Neural cell (in vitro differentiated cells): ENCODE data around the gene AGAP3. TPM values are rescaled to one million over a fixed set of nuclear protein-coding genes. Genes with fewer than 3 reads are reported as not detected.

Experiments used
- H2AFZ ChIP-seq: fragments of 200-600, 300-800 bp; sonication (generic), shearing (Covaris generic); 2 replicates; pipeline ENCODE4 v1.6.0; 2014; ENCODE audit warnings: low read depth, mild to moderate bottlenecking, antibody characterized with exemption, low read length, moderate library complexity
- H3F3A ChIP-seq: fragments of 200-600 bp; shearing (Covaris generic); 2 replicates; pipeline ENCODE4 v1.6.1; 2016; ENCODE audit warnings: mild to moderate bottlenecking, moderate library complexity, mixed read lengths, antibody characterized with exemption, low read length; ENCODE audit not compliant: insufficient read depth, poor library complexity, severe bottlenecking
- H3K27ac ChIP-seq: fragments of 200-600, 300-800 bp; sonication (generic), shearing (Covaris generic); 2 replicates; pipeline ENCODE4 v1.5.1; 2014; ENCODE audit warnings: mild to moderate bottlenecking, low read length, moderate library complexity
- H3K27me3 ChIP-seq: fragments of 300-800, 200-600 bp; sonication (generic), shearing (Covaris generic); 2 replicates; pipeline ENCODE4 v1.6.0; 2014; ENCODE audit warnings: mild to moderate bottlenecking, low read depth, low read length, moderate library complexity; ENCODE audit not compliant: insufficient read depth
- H3K36me3 ChIP-seq: fragments of 300-800, 200-600 bp; sonication (generic), shearing (Covaris generic); 2 replicates; pipeline ENCODE4 v1.5.1; 2014; ENCODE audit warnings: mild to moderate bottlenecking, antibody characterized with exemption, low read length, moderate library complexity; ENCODE audit not compliant: insufficient read depth
- H3K4me2 ChIP-seq: fragments of 300-800, 200-600 bp; sonication (generic), shearing (Covaris generic); 2 replicates; pipeline ENCODE4 v1.6.0; 2014; ENCODE audit warnings: mild to moderate bottlenecking, low read length
- H3K4me3 ChIP-seq: fragments of 300-800, 200-600 bp; sonication (generic), shearing (Covaris generic); 2 replicates; pipeline ENCODE4 v1.5.1; 2014; ENCODE audit warnings: mild to moderate bottlenecking, low read length, moderate library complexity
- H3K79me2 ChIP-seq: fragments of 200-600 bp; shearing (Covaris generic); replicated peaks from 2 replicates; pipeline ENCODE4 v1.6.0; 2014; ENCODE audit warnings: mild to moderate bottlenecking, low read length, moderate library complexity; ENCODE audit not compliant: insufficient read depth
- H3K9ac ChIP-seq: fragments of 300-800, 200-600 bp; sonication (generic), shearing (Covaris generic); 2 replicates; pipeline ENCODE4 v1.6.1; 2016; ENCODE audit warnings: mild to moderate bottlenecking, low read length, mixed read lengths
- H3K9me2 ChIP-seq: fragments of 200-600 bp; shearing (Covaris generic); 2 replicates; pipeline ENCODE4 v1.6.1; 2016; ENCODE audit warnings: mild to moderate bottlenecking, low read length, mixed read lengths; ENCODE audit not compliant: insufficient read depth
- H3K9me3 ChIP-seq: fragments of 200-600, 300-800 bp; sonication (generic), shearing (Covaris generic); 2 replicates; pipeline ENCODE4 v1.6.1; 2016; ENCODE audit warnings: mild to moderate bottlenecking, mixed run types, low read length, moderate library complexity, mixed read lengths
- H4K20me1 ChIP-seq: fragments of 200-600 bp; shearing (Covaris generic); 2 replicates; pipeline ENCODE4 v1.6.1; 2016; ENCODE audit warnings: mild to moderate bottlenecking, mixed run types; ENCODE audit not compliant: insufficient read depth
- EP300 ChIP-seq: fragments of 450-650 bp; conservative IDR thresholded peaks from 2 replicates; pipeline ENCODE4 v1.6.1; 2014; ENCODE audit warnings: antibody characterized with exemption, mild to moderate bottlenecking, moderate library complexity; ENCODE audit not compliant: poor library complexity, severe bottlenecking
- EZH2 ChIP-seq: fragments of 200-600, 300-800 bp; shearing (Covaris generic), sonication (generic); IDR thresholded peaks from 2 replicates; pipeline ENCODE4 v1.6.1; 2014; ENCODE audit warnings: antibody characterized with exemption, low read length, borderline replicate concordance, mild to moderate bottlenecking; ENCODE audit not compliant: insufficient read depth, poor library complexity, severe bottlenecking
- MXI1 ChIP-seq: fragments of 450-650 bp; conservative IDR thresholded peaks from 2 replicates; pipeline ENCODE4 v1.6.1; 2014; ENCODE audit warnings: antibody characterized with exemption, mild to moderate bottlenecking; ENCODE audit not compliant: poor library complexity, severe bottlenecking
- POLR2AphosphoS5 ChIP-seq: IDR thresholded peaks from 2 replicates; pipeline ENCODE4 v1.6.1; 2012
- RAD21 ChIP-seq: fragments of 450-650 bp; conservative IDR thresholded peaks from 2 replicates; pipeline ENCODE4 v1.6.1; 2014; ENCODE audit warnings: antibody characterized with exemption, mild to moderate bottlenecking, moderate library complexity
- REST ChIP-seq: IDR thresholded peaks from 2 replicates; pipeline ENCODE4 v1.6.1; 2012; ENCODE audit warnings: borderline replicate concordance
- SMC3 ChIP-seq: fragments of 450-650 bp; conservative IDR thresholded peaks from 2 replicates; pipeline ENCODE4 v1.6.1; 2014; ENCODE audit warnings: antibody characterized with exemption, mild to moderate bottlenecking, moderate library complexity; ENCODE audit not compliant: poor library complexity
- TAF1 ChIP-seq: IDR thresholded peaks from 2 replicates; pipeline ENCODE4 v1.6.1; 2012; ENCODE audit warnings: low read depth
- polyA plus RNA-seq: library from polyadenylated mRNA; depleted of rRNA; stranded (reverse); fragments of >200 nt; gene quantifications from 2 replicates; pipeline ENCODE4 v1.2.3, GENCODE V29; 2014
- TF ChIP-seq, protein P1 (sequence below): fragments of 450-650 bp; IDR thresholded peaks from 2 replicates; pipeline ENCODE4 v1.5.1; 2014; ENCODE audit warnings: antibody characterized with exemption, mild to moderate bottlenecking, moderate library complexity; ENCODE audit not compliant: poor library complexity, severe bottlenecking

Gene AGAP3
- polyA plus RNA-seq, 1 donor from 2014 or later: 117 TPM

GRCh38 chr7:151062111-151062398, 24.2 kb upstream of the AGAP3 start:
- H3K27me3 ChIP-seq: peaks cover 7% of the 10 kb centered on the region
- H2AFZ ChIP-seq: no peak overlapping the region
- no peak overlapping the region for H3K9ac ChIP-seq
- no peaks in the 10 kb centered on the region for H3K36me3 ChIP-seq
- no peaks in the 10 kb centered on the region for H3K9me2 ChIP-seq
- H3K4me3 ChIP-seq: no peak overlapping the region
- no peaks in the 10 kb centered on the region for H3K79me2 ChIP-seq
- H3K4me2 ChIP-seq: no peak overlapping the region
- H3K27ac ChIP-seq: no peak overlapping the region
- H4K20me1 ChIP-seq: no peaks in the 10 kb centered on the region
- H3F3A ChIP-seq: peaks cover 6% of the 10 kb centered on the region
- H3K9me3 ChIP-seq: no peaks in the 10 kb centered on the region
- TF ChIP-seq TAF1 (no peak), REST (no peak)

GRCh38 chr7:151062399-151063211, 23.7 kb upstream of the AGAP3 start:
- H3K27ac ChIP-seq: no peak overlapping the region
- H3K4me2 ChIP-seq: no peak overlapping the region
- peaks cover 6% of the 10 kb centered on the region for H3F3A ChIP-seq
- H3K9me2 ChIP-seq: no peaks in the 10 kb centered on the region
- no peak for TF ChIP-seq REST
- peak; percentile 29 for TF ChIP-seq MXI1
- H2AFZ ChIP-seq: no peak overlapping the region
- H3K36me3 ChIP-seq: no peaks in the 10 kb centered on the region
- no peaks in the 10 kb centered on the region for H4K20me1 ChIP-seq
- H3K79me2 ChIP-seq: no peaks in the 10 kb centered on the region
- no peaks in the 10 kb centered on the region for H3K9me3 ChIP-seq
- H3K9ac ChIP-seq: no peak overlapping the region
- no peak overlapping the region for H3K4me3 ChIP-seq
- peaks cover 7% of the 10 kb centered on the region for H3K27me3 ChIP-seq

DNA sequence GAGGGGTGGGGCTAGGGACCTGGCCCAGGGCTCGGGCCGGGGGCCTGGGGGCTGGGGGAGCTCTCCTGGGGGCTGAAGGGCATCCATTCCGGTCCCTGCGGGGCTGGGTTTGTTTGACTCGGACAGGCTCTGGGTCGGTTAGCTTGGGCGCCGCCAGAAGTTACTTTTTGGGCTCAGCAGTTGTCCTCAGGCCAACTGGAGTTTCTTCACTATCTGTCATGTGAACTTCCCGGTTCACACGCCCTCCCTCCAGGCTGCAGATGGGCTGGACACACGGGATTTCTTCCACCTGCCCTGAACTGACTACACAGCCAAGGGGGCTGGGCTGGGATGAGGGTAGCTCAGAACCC, 23.1 kb upstream of the AGAP3 start:
- no peak overlapping the region for H3K4me3 ChIP-seq

More for the DNA sequence above, 23.1 kb upstream of the AGAP3 start:
- Histone ChIP-seq H3K27me3 (peaks cover 7% of the 10 kb centered on the region), H2AFZ (no peak overlapping the region), H3K4me2 (no peak overlapping the region), H3K9ac (no peak overlapping the region), H3F3A (peaks cover 6% of the 10 kb centered on the region), H3K9me2 (no peaks in the 10 kb centered on the region), H3K9me3 (no peaks in the 10 kb centered on the region), H3K27ac (no peak overlapping the region), H4K20me1 (no peaks in the 10 kb centered on the region), H3K36me3 (no peaks in the 10 kb centered on the region), H3K79me2 (no peaks in the 10 kb centered on the region)
- no peak for TF ChIP-seq MXI1
- TF ChIP-seq REST: no peak
- no peak for TF ChIP-seq EZH2
- TF ChIP-seq EP300: no peak
- TF ChIP-seq POLR2AphosphoS5: no peak
- no peak for TF ChIP-seq SMC3
- TF ChIP-seq TAF1: no peak
- TF ChIP-seq, protein P1, sequence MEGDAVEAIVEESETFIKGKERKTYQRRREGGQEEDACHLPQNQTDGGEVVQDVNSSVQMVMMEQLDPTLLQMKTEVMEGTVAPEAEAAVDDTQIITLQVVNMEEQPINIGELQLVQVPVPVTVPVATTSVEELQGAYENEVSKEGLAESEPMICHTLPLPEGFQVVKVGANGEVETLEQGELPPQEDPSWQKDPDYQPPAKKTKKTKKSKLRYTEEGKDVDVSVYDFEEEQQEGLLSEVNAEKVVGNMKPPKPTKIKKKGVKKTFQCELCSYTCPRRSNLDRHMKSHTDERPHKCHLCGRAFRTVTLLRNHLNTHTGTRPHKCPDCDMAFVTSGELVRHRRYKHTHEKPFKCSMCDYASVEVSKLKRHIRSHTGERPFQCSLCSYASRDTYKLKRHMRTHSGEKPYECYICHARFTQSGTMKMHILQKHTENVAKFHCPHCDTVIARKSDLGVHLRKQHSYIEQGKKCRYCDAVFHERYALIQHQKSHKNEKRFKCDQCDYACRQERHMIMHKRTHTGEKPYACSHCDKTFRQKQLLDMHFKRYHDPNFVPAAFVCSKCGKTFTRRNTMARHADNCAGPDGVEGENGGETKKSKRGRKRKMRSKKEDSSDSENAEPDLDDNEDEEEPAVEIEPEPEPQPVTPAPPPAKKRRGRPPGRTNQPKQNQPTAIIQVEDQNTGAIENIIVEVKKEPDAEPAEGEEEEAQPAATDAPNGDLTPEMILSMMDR: no peak
- no peak for TF ChIP-seq RAD21
